Measurements from ENCODE around the gene CITED4. TPM values are rescaled to one million over a fixed set of nuclear protein-coding genes. Genes with fewer than 3 reads are reported as not detected.

CITED4 gene
- total and polyA plus RNA-seq, 9 of the 15 experiments (the other 6 are each of a cell fraction or from before 2014, with no cell fraction given): 0.11 to 1.2 (median 0.17) TPM; not detected in 2

DNA sequence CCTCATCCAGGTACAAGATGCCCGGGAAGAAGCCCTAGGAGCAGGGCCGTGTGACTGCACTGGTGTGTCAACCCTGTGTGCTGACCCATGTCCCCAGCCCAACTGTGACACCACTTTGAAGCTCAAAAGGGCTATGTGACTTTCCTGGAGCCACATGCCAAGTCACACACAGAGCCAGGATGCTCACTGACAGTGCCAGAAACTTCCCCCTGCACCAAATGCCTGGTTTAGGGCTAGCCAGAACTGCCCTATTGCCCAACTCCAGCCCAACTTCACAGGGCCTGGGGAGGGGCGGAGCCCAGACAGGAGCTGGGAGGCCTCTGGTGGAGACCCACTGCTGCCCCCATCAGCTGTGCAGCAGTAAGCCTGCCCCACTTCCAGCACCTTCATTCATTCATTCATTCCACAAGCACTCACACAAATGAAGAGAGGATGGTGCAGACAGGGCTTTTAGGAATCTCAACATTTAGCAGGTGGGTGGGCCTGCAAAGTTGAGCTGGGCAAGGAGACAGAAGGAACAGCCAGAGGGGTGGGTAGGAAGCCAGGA, 41.8 kb downstream of the CITED4 start (continued):
- TF ChIP-seq GABPB1 (CRISPR knock-in tag; IDR thresholded peaks at IDR 0.05): no peak
- TF ChIP-seq FOXK2 (conservative IDR thresholded peaks at IDR 0.05 in 1 of 2, IDR thresholded peaks at IDR 0.05 in 1 of 2; ENCODE audit: low read depth in 2 of 2): 0 out of 4 replicates have a peak, but pooled peaks of 1 of the 2 experiments have one; percentile 14
- peak; percentile 94 for TF ChIP-seq CEBPB (tag; IDR thresholded peaks at IDR 0.05)
- TF ChIP-seq CCAR2 (IDR thresholded peaks at IDR 0.05; ENCODE audit: low read depth, low read length): no peak
- TF ChIP-seq GTF2E2 (tag; IDR thresholded peaks at IDR 0.05): 0 out of 2 replicates have a peak, but pooled peaks have one; percentile 58
- 0 out of 2 replicates have a peak, but pooled peaks have one; percentile 7 for TF ChIP-seq SMC3 (conservative IDR thresholded peaks at IDR 0.05; ENCODE audit: insufficient read depth, low read depth, low read length)
- peak; percentile 34 for TF ChIP-seq HDGF (IDR thresholded peaks at IDR 0.05)
- peak; percentile 83 for TF ChIP-seq CEBPG (CRISPR knock-in tag; IDR thresholded peaks at IDR 0.05)
- TF ChIP-seq CEBPG (tag; conservative IDR thresholded peaks at IDR 0.05 in 1 of 2, IDR thresholded peaks at IDR 0.05 in 1 of 2): peak; percentile 48 to 76
- peak; percentile 5; the same call in 1 of the 2 replicates for TF ChIP-seq HSF4 (CRISPR knock-in tag; IDR thresholded peaks at IDR 0.05; ENCODE audit: borderline replicate concordance)
- TF ChIP-seq DACH1 (IDR thresholded peaks at IDR 0.05; ENCODE audit: partially characterized antibody): peak; percentile 32
- TF ChIP-seq, protein P1, sequence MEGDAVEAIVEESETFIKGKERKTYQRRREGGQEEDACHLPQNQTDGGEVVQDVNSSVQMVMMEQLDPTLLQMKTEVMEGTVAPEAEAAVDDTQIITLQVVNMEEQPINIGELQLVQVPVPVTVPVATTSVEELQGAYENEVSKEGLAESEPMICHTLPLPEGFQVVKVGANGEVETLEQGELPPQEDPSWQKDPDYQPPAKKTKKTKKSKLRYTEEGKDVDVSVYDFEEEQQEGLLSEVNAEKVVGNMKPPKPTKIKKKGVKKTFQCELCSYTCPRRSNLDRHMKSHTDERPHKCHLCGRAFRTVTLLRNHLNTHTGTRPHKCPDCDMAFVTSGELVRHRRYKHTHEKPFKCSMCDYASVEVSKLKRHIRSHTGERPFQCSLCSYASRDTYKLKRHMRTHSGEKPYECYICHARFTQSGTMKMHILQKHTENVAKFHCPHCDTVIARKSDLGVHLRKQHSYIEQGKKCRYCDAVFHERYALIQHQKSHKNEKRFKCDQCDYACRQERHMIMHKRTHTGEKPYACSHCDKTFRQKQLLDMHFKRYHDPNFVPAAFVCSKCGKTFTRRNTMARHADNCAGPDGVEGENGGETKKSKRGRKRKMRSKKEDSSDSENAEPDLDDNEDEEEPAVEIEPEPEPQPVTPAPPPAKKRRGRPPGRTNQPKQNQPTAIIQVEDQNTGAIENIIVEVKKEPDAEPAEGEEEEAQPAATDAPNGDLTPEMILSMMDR (IDR thresholded peaks at IDR 0.05 in 2 of 3, conservative IDR thresholded peaks at IDR 0.05 in 1 of 3; ENCODE audit: insufficient read depth in 2 of 3, low read depth in 1 of 3, low read length in 3 of 3): peak; percentile 45 to 63 (median 58)
- no peak for TF ChIP-seq SMARCA4 (IDR thresholded peaks at IDR 0.05)
- no peak for TF ChIP-seq JUN (IDR thresholded peaks at IDR 0.05; ENCODE audit: borderline replicate concordance, low read depth, low read length)
- TF ChIP-seq JUN (CRISPR knock-in tag; IDR thresholded peaks at IDR 0.05; ENCODE audit: borderline replicate concordance): peak; percentile 60; the same call in 1 of the 2 replicates
- TF ChIP-seq TEAD1 (CRISPR knock-in tag; IDR thresholded peaks at IDR 0.05): peak in 1 of 2 experiments; percentile 59; a peak in 1 of 4 replicates
- peak; percentile 55 for TF ChIP-seq ZFX (CRISPR knock-in tag; IDR thresholded peaks at IDR 0.05)
- TF ChIP-seq, protein P2, sequence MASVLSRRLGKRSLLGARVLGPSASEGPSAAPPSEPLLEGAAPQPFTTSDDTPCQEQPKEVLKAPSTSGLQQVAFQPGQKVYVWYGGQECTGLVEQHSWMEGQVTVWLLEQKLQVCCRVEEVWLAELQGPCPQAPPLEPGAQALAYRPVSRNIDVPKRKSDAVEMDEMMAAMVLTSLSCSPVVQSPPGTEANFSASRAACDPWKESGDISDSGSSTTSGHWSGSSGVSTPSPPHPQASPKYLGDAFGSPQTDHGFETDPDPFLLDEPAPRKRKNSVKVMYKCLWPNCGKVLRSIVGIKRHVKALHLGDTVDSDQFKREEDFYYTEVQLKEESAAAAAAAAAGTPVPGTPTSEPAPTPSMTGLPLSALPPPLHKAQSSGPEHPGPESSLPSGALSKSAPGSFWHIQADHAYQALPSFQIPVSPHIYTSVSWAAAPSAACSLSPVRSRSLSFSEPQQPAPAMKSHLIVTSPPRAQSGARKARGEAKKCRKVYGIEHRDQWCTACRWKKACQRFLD (CRISPR knock-in tag; IDR thresholded peaks at IDR 0.05): 0 out of 2 replicates have a peak, but pooled peaks have one; percentile 9
- TF ChIP-seq, protein P3, sequence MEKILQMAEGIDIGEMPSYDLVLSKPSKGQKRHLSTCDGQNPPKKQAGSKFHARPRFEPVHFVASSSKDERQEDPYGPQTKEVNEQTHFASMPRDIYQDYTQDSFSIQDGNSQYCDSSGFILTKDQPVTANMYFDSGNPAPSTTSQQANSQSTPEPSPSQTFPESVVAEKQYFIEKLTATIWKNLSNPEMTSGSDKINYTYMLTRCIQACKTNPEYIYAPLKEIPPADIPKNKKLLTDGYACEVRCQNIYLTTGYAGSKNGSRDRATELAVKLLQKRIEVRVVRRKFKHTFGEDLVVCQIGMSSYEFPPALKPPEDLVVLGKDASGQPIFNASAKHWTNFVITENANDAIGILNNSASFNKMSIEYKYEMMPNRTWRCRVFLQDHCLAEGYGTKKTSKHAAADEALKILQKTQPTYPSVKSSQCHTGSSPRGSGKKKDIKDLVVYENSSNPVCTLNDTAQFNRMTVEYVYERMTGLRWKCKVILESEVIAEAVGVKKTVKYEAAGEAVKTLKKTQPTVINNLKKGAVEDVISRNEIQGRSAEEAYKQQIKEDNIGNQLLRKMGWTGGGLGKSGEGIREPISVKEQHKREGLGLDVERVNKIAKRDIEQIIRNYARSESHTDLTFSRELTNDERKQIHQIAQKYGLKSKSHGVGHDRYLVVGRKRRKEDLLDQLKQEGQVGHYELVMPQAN (IDR thresholded peaks at IDR 0.05; ENCODE audit: borderline replicate concordance): 0 out of 2 replicates have a peak, but pooled peaks have one; percentile 29
- no peak for TF ChIP-seq NR2C2 (CRISPR knock-in tag; IDR thresholded peaks at IDR 0.05)
- TF ChIP-seq NR2C2 (tag; IDR thresholded peaks at IDR 0.05): peak; percentile 6; the same call in 1 of the 2 replicates
- peak; percentile 99 for TF ChIP-seq ZNF24 (IDR thresholded peaks at IDR 0.05)
- no peak for TF ChIP-seq PURB (CRISPR knock-in tag; IDR thresholded peaks at IDR 0.05; ENCODE audit: low read depth)
- peak; percentile 7 for TF ChIP-seq ASH1L (IDR thresholded peaks at IDR 0.05; ENCODE audit: borderline replicate concordance, low read depth, partially characterized antibody)

Data from K562 (cell line).